Memory B cell (primary cell): Measurements from ENCODE around the gene MEIOSIN.
A peak's percentile ranks its signal among the peaks of the same experiment; 100 is the strongest.
"Not testable (repeated sequence)": the region's sequence is repeated elsewhere in the genome, so short reads cannot be mapped to it uniquely, and the experiment has no call there.

Experiments used
- ATAC-seq: fragments of 150-1000 bp; cut with Tn5 transposase; 2 replicates; pipeline ENCODE4 v1.10.0; 2021; ENCODE audit warnings: low read depth, mild to moderate bottlenecking, moderate library complexity
- DNase-seq, 2 donors: peaks; one replicate each; pipeline ENCODE4 v3.0.0; 2022; ENCODE audit warnings: low spot score in 2 of 2
- H3K27ac Mint-ChIP-seq: one replicate; pipeline ENCODE4 v1.8.0; 2022; ENCODE audit warnings: mild to moderate bottlenecking, moderate library complexity, mixed read lengths
- H3K27me3 Mint-ChIP-seq: one replicate; pipeline ENCODE4 v1.8.0; 2022; ENCODE audit warnings: mixed read lengths
- H3K36me3 Mint-ChIP-seq: one replicate; pipeline ENCODE4 v1.8.0; 2022; ENCODE audit warnings: mild to moderate bottlenecking, mixed read lengths
- H3K4me1 Mint-ChIP-seq: one replicate; pipeline ENCODE4 v1.8.0; 2022; ENCODE audit warnings: mixed read lengths
- H3K4me3 Mint-ChIP-seq: one replicate; pipeline ENCODE4 v1.8.0; 2022; ENCODE audit warnings: mild to moderate bottlenecking, moderate library complexity, mixed read lengths
- H3K9me3 Mint-ChIP-seq: one replicate; pipeline ENCODE4 v1.8.0; 2022; ENCODE audit warnings: mixed read lengths

The MEIOSIN gene

DNA sequence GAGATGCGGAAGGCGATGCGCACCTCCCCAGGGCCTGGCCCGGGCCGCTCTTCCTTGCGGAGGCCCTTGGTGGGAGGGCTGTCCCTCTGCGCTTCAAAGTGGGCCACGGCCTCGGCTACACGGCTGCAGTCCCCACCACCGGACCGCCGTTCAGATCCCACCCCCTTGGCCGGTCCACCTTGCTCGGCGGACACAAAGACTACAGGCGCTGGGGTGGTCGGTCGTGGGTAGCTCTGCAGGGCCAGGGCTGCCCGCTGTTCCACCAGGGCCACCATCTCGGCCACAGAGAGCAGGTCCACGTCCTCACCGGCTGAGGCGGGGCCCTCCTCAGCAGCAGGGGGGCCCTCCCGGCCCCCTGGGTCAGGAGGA, 20.6 kb upstream of the MEIOSIN start:
- peaks cover 23% of the 10 kb centered on the region for H3K4me1 Mint-ChIP-seq
- no peaks in the 10 kb centered on the region for H3K27me3 Mint-ChIP-seq
- no peak overlapping the region for H3K4me3 Mint-ChIP-seq
- no peaks in the 10 kb centered on the region for H3K9me3 Mint-ChIP-seq
- H3K36me3 Mint-ChIP-seq = peaks cover 7% of the 10 kb centered on the region
- DNase-seq (no peak), ATAC-seq (no peak)
- H3K27ac Mint-ChIP-seq = no peak overlapping the region

GRCh38 chr19:45713141-45713540, 20.1 kb upstream of the MEIOSIN start:
- DNase-seq = no peak
- no peaks in the 10 kb centered on the region for H3K27me3 Mint-ChIP-seq
- H3K36me3 Mint-ChIP-seq = peaks cover 7% of the 10 kb centered on the region
- no peak overlapping the region for H3K27ac Mint-ChIP-seq
- ATAC-seq = no peak
- H3K4me3 Mint-ChIP-seq = no peak overlapping the region
- H3K9me3 Mint-ChIP-seq = no peaks in the 10 kb centered on the region
- peaks cover 23% of the 10 kb centered on the region for H3K4me1 Mint-ChIP-seq

GRCh38 chr19:45715139-45715538, 18.1 kb upstream of the MEIOSIN start:
- no peak for DNase-seq
- peaks cover 13% of the 10 kb centered on the region for H3K36me3 Mint-ChIP-seq

DNA sequence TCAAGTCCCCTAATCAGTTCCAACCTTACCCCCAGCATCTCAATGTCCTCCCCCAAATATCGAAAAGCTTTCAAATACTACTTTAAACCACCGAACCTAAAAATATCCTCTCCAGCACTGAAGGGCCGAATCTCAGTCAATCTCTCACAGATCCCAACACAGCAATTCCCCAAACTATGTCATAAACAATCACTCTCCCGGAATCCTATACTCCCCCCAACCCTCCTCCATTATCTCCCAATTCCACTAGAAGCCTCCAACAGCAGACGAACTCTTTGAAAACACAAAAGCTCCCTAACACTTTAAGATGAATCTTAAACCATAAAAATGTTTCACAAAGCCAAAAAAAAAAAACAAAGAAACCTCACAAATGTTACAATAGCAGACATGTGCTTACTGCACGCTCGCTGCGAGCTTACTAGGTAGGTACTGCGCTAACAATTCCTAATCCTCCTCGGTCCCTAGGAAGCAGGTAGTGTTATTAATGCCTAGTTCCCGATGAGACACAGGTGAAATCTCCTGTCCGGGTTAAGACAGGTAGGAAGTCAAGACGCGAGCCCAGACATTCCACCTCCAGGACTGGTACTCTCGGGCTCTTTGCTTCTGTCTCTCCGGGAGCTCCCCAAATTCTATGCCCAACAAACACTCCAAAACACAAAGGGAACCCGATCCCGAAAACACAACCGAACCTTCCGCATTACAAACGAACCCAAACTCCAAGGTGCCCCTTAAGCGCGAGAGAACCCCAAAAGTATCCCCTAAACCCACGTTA, 16.7 kb upstream of the MEIOSIN start:
- peaks cover 18% of the 10 kb centered on the region for H3K4me1 Mint-ChIP-seq
- ATAC-seq = no peak
- H3K9me3 Mint-ChIP-seq = no peaks in the 10 kb centered on the region
- H3K27ac Mint-ChIP-seq = peak overlapping the region; percentile 77
- peaks cover 13% of the 10 kb centered on the region for H3K36me3 Mint-ChIP-seq
- H3K4me3 Mint-ChIP-seq = peak overlapping the region; percentile 90
- peak in 1 of 2 donors; percentile 13 for DNase-seq
- H3K27me3 Mint-ChIP-seq = no peaks in the 10 kb centered on the region

More at GRCh38 chr19:45715139-45715538, 18.1 kb upstream of the MEIOSIN start:
- Mint-ChIP-seq H3K9me3 (no peaks in the 10 kb centered on the region), H3K4me1 (peaks cover 24% of the 10 kb centered on the region), H3K27me3 (no peaks in the 10 kb centered on the region), H3K27ac (no peak overlapping the region), H3K4me3 (no peak overlapping the region)
- no peak for ATAC-seq

DNA sequence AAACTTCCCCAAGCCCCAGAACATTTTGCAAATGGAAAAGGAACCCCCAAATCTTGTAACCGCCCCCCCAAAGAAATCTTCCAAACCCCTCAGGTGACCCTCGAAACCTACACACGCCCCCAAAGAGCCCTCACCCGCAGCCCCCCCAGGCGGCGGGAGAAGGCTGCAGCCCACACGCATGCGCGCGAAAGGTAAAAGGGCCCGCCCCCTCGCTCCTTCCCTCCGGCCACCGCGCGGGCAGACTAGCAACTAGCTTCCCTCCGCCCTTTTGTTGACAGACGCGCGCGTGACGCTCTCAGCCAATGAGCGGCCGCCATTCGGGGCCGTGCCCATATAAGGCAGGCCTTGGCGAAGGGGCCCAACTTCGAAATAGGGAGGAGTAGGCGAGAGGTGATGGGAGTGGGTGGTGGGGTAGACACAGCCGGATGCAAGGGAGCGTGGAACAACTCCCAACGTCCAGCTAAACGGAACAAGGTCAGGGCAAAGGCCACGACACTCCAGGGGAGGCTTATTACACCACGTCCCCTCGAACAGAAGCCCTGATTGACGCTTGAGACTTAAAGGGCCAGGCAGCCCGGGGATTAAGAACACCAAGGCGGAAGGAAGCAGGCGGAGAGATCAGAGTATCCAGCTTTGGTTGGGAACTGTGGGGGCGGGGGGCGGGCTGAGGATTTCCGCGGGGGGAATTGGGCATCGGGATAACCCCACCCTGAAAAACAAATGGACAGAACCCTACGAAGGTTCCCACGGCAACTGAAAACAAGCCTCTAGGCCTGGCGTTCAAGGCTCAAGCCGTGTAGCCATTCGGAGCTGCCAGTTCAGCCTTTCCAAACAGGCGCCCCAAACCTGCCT, 15.9 kb upstream of the MEIOSIN start:
- Mint-ChIP-seq H3K9me3 (no peaks in the 10 kb centered on the region), H3K27me3 (no peaks in the 10 kb centered on the region), H3K27ac (peak overlapping the region; percentile 77), H3K36me3 (peaks cover 16% of the 10 kb centered on the region), H3K4me3 (peak overlapping the region; percentile 90), H3K4me1 (peaks cover 20% of the 10 kb centered on the region)
- DNase-seq (peak; percentile 88 to 93), ATAC-seq (peak; percentile 94)

DNA sequence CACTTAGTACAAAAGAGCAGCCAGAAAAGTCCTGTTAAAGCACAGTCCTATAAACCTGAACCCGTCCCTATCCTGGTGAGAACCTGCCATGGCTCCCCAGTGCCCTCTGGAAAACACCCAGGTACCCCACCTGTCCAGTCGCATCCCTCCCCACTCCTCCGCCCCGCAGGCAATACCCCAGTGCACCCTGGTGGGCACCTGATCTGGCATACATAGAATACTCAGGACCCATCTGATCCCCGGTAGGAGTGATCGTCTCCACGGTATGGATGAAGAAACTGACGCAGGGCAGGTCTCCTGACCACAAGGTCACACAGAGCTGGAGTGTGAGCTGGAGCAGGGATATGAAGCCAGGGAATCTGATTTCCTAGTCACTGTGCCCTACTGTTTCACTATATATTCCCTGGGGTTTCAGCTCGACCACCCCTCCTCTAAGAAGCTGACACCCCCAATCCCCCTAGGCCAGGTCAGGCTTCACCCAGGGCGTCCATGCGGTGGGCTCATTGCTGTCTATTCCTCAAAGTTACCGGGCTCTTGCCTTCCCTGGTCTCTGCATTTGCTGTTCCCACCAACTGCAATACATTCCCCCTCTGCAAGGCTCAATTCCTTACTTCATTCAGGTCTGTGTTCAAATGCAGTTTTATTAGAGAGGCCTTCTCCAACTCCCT, 15.1 kb upstream of the MEIOSIN start:
- Mint-ChIP-seq H3K4me3 (peak overlapping the region; percentile 90), H3K9me3 (no peaks in the 10 kb centered on the region), H3K36me3 (peaks cover 16% of the 10 kb centered on the region), H3K4me1 (peaks cover 20% of the 10 kb centered on the region), H3K27me3 (no peaks in the 10 kb centered on the region), H3K27ac (peak overlapping the region; percentile 77)
- ATAC-seq (no peak), DNase-seq (no peak)

- H3K9me3 Mint-ChIP-seq, H3K27ac Mint-ChIP-seq, H3K27me3 Mint-ChIP-seq, ATAC-seq, DNase-seq, H3K4me3 Mint-ChIP-seq: not testable (repeated sequence)
- peaks cover 21% of the 10 kb centered on the region for H3K4me1 Mint-ChIP-seq
- peaks cover 19% of the 10 kb centered on the region for H3K36me3 Mint-ChIP-seq
These were observed 13.2 kb upstream of the MEIOSIN start for GRCh38 chr19:45720065-45720464.

GRCh38 chr19:45728683-45729082, 4.6 kb upstream of the MEIOSIN start:
- ATAC-seq, H3K9me3 Mint-ChIP-seq, DNase-seq, H3K36me3 Mint-ChIP-seq, H3K27me3 Mint-ChIP-seq, H3K27ac Mint-ChIP-seq: not testable (repeated sequence)
- peak overlapping the region; percentile 37 for H3K4me3 Mint-ChIP-seq
- peaks cover 24% of the 10 kb centered on the region for H3K4me1 Mint-ChIP-seq

DNA sequence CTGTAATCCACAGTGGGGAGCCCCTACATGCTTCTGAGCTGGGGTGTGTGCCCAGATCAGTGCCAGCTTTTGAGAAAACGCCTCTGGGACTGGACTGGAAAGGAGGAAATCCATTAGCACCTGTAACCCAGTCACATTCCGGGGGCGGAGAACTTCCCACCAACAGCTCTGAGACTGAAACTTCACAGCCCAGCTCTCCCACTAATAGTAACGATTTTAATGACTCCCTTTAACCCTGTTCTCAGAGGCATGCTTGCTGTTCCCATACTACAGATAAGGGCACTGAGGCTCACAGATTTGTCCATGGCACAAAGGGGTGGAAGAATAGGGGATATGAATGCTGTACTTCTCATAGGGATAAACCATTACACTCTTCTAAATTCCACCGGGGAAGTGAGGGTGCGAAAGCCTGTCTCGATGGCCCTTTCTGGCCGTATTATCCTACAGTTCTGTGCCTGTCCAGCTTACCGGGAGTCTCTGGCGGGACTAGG, 3.4 kb upstream of the MEIOSIN start:
- ATAC-seq (no peak), DNase-seq (no peak)
- Mint-ChIP-seq H3K36me3 (peaks cover 2% of the 10 kb centered on the region), H3K27me3 (no peaks in the 10 kb centered on the region), H3K9me3 (no peaks in the 10 kb centered on the region), H3K27ac (peak overlapping the region; percentile 93), H3K4me1 (peaks cover 20% of the 10 kb centered on the region), H3K4me3 (peak overlapping the region; percentile 91)

- Mint-ChIP-seq H3K4me1 (peaks cover 20% of the 10 kb centered on the region), H3K27me3 (no peaks in the 10 kb centered on the region), H3K27ac (peak within 1 kb of the TSS; percentile 93), H3K9me3 (no peaks in the 10 kb centered on the region), H3K36me3 (peaks cover 1% of the 10 kb centered on the region), H3K4me3 (peak within 1 kb of the TSS; percentile 91)
- ATAC-seq = peak; percentile 96
- peak; percentile 89 to 90 for DNase-seq
These were observed 2.6 kb upstream of the MEIOSIN start, which contains the start of gene FBXO46 for GRCh38 chr19:45730368-45731288. Gene FBXO46 (minus strand): TSS chr19:45730896. CDS start chr19:45713495, 17,401 bp downstream.

DNA sequence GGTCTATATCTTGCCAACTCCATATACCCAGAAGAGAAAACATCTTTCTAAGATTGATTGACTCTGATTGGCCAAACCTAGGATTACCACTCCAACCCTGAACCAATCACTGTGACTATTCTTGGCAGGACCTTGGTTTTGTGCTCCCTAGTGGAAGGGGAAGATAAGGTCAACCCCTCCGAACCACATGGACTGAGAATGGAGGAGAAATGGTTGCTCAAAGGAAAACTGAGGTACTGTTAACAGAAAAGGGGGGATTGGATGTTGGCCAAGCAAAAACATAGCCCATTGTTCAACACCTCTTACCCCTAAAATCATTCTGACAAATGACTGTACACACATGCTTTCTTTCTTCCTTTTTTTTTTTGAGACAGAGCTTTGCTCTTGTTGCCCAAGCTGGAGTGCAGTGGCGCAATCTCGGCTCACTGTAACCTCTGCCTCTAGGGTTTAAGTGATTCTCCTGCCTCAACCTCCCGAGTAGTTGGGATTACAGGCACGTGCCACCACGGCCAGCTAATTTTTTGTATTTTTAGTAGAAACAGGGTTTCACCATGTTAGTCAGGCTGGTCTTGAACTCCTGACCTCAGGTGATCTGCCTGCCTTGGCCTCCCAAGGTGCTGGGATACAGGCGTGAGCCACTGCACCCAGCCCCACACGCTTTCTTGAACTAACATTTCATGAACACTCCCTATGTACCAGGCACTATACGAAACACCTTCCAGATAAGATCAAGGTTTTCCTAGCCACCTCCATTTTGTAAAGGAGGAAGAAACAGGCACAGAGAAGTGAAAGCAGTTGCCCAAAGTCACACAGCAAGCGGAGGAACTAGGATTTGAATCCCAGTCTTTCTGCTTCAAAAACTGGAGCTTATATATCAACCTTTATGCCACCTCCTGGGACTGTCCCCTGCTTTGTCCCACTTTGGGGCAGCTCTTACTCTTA, 6.5 kb downstream of the MEIOSIN start:
- H3K9me3 Mint-ChIP-seq = no peaks in the 10 kb centered on the region
- ATAC-seq (no peak), DNase-seq (no peak)
- H3K27ac Mint-ChIP-seq = no peak overlapping the region
- H3K4me3 Mint-ChIP-seq = no peak overlapping the region
- peaks cover 2% of the 10 kb centered on the region for H3K27me3 Mint-ChIP-seq
- no peaks in the 10 kb centered on the region for H3K36me3 Mint-ChIP-seq
- no peaks in the 10 kb centered on the region for H3K4me1 Mint-ChIP-seq

DNA sequence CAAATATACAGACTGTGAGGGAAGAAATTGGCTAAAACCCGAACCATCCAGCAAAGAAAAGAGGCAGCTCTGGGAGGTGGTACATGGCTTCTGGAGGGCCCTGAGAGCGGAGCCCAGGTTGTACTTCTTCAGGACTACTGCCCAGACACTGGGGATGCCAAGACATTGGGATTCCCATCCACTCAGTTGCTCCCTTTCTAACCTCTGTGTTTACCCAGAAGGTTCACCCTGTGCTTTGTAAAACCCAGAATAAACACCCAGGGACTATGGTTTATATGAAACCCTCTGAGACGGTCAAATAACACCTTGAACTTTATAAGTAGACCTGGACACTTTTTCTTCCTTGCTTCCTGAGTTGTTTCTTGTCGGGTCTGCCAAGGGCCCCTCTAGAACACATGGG, 9.7 kb downstream of the MEIOSIN start:
- H3K27ac Mint-ChIP-seq = no peak overlapping the region
- H3K4me3 Mint-ChIP-seq = no peak overlapping the region
- H3K27me3 Mint-ChIP-seq = peaks cover 13% of the 10 kb centered on the region
- H3K36me3 Mint-ChIP-seq = peaks cover 2% of the 10 kb centered on the region
- H3K9me3 Mint-ChIP-seq = no peaks in the 10 kb centered on the region
- H3K4me1 Mint-ChIP-seq = no peaks in the 10 kb centered on the region
- no peak for DNase-seq
- no peak for ATAC-seq
